GM12874 (cell line): ENCODE data around the gene DNAAF5.

Experiments
- TF ChIP-seq, protein P1 (sequence below): IDR thresholded peaks from 2 replicates; pipeline ENCODE4 v1.5.1; 2011; ENCODE audit warnings: low read depth, mild to moderate bottlenecking, control low read depth, low read length, moderate library complexity; ENCODE audit not compliant: insufficient read depth

The DNAAF5 gene

DNA sequence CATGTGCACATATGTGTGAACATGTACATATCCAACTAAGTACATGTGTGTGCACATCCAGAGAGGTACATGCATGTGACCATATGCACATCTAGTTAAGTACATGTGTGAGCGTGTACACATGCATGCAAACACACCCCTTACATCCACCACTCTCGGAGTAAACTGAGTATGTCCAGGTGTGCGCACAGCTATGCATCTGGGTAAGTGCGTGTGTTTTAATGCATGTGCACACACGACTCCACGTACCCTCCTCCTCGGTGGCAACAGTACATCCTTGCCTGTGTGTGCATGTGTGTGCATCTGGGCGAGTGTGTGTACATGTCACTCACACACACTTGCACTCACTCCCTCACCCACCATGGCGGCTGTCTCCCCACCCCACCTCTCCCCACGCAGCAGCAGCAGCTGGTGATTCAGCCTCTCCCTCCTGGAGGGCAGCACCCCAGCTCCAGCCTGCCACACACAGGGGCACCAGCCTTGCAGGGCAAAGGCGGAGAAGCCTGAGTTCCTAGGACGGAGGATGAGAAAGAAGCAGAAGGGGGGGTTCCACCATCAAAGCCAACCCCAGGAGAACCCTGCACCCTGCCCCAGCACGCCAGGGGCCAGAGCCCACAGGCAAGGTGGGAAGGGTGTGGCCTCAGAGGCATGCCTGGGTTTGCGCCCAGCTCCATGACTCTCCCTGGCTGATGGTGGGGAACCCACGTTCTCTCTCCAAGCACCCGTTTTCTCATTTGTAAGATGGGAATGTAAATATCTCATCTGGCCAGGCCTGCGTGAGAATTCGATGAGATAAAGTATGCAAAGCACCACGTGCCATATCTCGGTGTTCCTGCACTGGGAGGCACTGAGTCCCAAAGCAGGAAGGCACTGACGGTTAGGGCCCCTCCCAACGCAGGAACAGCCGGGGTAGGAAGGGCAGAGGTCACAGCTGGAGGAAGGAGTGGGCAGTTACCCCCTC lies 27.7 kb upstream of the DNAAF5 start:
- TF ChIP-seq, protein P1, sequence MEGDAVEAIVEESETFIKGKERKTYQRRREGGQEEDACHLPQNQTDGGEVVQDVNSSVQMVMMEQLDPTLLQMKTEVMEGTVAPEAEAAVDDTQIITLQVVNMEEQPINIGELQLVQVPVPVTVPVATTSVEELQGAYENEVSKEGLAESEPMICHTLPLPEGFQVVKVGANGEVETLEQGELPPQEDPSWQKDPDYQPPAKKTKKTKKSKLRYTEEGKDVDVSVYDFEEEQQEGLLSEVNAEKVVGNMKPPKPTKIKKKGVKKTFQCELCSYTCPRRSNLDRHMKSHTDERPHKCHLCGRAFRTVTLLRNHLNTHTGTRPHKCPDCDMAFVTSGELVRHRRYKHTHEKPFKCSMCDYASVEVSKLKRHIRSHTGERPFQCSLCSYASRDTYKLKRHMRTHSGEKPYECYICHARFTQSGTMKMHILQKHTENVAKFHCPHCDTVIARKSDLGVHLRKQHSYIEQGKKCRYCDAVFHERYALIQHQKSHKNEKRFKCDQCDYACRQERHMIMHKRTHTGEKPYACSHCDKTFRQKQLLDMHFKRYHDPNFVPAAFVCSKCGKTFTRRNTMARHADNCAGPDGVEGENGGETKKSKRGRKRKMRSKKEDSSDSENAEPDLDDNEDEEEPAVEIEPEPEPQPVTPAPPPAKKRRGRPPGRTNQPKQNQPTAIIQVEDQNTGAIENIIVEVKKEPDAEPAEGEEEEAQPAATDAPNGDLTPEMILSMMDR = no peak

DNA sequence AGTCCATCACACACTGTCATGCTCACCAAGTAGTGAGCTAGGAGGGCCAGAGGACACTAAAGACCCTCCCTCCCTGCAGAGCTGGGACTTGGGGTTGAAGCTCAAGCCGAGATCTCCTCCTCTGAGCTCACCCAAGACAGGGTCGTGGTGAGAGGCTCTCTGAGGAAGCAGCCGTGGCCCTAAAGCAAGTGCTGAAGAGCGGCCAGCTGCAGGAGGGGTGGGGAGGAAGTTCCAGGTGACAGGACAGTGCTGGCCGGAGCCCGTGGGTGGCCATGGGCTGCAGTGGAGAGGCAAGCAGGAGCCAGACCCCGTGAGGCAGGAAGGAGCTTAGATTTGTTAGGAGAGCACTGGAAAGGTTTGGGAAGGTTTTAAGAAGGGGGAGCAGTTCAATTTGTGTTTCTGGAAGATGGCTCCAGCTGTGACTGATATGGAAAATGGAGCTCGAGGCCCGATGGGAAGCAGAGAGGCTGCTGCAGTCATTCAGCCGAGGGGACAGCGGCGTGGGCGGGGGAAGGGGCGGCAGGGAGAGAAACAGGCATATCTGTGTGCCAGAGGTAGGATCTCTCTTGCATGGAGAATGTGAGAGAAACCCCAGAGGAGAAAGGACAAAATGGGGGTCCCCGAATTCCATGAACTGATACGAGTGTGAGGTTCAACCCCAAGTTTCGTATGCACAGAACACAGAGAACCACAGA lies 26.9 kb upstream of the DNAAF5 start:
- TF ChIP-seq, protein P1 = no peak

DNA sequence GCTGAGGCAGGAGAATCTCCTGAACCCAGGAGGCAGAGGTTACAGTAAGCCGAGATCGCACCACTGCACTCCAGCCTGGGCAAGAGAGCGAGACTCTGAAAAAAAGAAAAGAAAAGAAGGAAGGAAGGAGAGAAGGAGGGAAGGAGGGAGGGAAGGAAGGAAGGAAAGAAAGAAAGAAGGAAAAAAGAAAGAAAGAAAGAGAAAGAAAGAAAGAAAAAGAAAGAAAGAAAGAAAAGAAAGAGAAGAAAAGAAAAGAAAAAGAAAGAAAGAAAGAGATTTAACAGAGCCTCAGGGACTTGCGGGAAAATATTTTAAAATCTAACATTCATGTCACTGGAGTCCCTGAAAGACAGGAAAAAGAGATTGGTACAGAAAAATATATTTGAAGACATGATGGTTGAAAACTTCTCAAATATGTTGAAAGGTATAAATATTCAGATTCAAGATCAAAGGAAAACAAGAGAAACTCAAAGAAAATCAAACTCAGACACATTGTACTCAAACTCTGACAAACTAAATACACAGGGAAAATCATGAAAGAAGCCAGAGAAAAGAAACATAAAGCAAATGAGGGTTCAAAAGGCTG lies 25.3 kb upstream of the DNAAF5 start:
- TF ChIP-seq, protein P1 = no peak

DNA sequence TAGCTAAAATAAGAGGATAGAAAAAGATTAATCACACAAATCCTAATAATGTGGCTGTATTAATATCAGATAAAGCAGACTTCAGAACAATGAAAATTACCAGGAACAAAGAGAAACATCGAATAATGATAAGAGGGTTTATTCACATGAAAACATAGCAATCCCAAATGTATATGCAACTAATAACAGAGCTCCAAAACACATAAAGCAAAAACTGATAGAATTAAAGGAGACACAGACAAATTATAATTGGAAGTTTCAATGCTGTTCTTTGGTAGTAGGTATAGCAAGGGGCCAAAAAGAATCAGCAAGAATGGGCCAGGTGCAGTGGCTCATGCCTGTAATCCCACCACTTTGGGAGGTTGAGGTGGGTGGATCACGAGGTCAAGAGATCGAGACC lies 23.4 kb upstream of the DNAAF5 start:
- TF ChIP-seq, protein P1 = no peak

DNA sequence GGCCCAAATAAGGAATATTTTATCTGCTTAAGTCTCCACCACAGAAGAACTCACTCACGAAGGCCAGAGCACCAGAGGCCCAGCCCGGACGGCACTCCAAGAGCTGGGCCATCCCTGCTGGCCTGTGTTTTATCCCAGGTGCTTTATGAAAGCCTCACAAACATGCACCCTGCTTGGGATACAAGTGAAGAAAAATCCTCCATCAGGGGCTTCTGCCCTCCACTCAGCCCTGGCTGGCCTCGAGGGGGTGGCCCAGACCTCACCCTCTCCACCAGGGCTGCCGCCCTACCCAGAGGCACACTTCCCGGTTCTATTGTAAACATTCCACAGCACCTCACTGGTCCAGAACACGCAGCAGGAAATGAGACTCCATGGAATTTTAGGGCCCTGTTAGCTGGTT lies 19.8 kb upstream of the DNAAF5 start:
- TF ChIP-seq, protein P1 = no peak

DNA sequence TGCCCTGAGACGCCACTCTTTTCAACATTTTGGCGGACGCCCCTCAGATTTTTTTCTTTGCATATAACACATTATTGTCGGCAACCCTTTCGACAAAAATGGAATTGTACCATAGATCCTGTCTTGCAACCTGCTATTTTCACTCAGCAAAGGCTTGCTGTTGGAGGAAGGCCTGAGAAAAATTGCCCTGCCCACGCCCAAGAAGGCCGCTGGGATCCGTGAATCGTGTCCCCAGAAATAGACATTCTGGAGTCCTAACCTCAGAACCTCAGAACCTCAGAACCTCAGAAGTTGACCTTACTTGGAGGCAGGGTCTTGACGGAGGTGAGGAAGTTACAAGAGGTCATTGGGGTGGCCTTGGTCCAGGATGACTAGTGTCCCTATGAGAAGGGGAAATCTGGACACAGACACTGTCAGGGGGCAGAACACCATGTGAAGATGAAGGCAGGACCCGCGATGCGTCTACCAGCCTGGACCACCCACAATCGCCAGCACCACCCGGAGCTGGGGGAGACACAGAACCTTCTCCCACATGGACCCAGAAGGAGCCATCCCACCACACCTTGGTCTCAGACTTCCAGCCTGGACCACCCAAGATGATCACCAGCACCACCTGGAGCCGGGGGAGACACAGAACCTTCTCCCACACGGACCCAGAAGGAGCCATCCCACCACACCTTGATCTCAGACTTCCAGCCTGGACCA lies 19.1 kb upstream of the DNAAF5 start:
- TF ChIP-seq, protein P1 = no peak
